HG02981 (cell line): ENCODE data around the gene B3GALT5.

Experiments
- ATAC-seq: cut with Tn5 transposase; IDR thresholded peaks from one replicate; pipeline ENCODE4 v1.9.1; 2021; ENCODE audit warnings: mild to moderate bottlenecking, moderate library complexity; ENCODE audit not compliant: unreplicated experiment

The B3GALT5 gene

GRCh38 chr21:39602793-39603192, 9.9 kb upstream of the B3GALT5 start:
- ATAC-seq = no peak

DNA sequence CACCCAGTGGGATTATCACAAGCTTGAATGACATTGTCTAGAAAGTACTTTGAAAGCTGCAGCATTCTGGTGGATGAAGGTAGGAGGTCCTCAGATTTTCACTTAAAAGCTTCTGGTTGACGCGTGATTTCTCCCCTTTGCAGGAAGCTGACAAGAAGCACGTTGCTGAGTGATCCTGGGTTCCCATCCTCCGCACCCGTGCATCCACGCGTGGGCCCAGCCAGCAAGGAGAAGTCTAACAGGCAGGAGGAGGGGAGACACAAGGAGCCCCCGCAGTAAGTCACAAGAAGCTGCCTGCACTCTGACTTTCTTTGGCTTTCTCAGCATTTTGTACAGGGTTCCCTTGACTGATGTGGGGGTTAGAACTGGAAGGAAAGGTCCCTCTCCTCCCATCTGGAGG, 7.8 kb upstream of the B3GALT5 start:
- ATAC-seq = no peak

- ATAC-seq = no peak
These were observed 2.0 kb upstream of the B3GALT5 start for GRCh38 chr21:39610703-39611102.

GRCh38 chr21:39611551-39612190, 1.1 kb upstream of the B3GALT5 start:
- ATAC-seq = no peak

DNA sequence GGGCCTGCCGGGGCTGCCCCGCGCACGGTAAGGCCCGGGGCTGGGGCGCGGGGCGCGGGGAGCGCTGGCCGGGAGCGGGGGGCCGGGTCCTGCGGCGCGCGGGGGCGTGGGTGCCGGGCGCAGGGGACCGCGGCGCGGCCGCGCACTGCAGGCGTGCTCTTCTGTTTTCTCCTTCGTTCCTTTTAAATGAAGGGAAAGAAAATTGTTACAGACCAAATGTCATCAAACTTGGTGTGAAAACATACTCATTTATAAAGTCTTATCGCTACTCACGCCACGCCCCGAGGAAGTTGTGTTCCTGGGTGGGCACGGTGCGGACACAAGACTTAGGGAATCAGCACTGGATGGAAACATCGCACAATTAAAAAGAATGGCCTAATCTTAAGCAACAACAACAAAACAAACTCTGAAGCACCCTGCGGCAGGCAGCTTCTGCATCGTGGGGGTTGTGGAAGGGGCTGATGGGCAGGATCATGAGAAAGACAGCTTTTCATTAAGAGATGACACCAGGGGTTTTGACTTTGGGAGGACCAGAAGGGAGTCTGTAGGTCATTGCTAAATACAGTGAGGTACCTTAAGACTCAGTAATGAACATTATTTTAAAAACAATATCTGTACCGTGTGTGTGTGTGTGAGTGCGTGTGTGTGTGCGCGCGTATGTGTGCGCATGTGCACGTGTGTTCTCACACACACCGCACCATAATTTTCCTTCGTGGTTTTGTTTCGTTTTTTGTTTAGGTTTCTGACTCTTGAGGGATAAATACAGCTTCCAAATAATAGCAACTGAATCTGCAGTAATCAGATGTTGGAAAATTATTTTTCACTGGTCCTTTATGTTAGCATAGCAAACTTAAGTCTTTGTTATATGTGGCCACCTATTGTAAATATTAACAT, 548 bp downstream of the B3GALT5 start:
- ATAC-seq = no peak

GRCh38 chr21:39616211-39616772, 3.6 kb downstream of the B3GALT5 start:
- no peak for ATAC-seq

DNA sequence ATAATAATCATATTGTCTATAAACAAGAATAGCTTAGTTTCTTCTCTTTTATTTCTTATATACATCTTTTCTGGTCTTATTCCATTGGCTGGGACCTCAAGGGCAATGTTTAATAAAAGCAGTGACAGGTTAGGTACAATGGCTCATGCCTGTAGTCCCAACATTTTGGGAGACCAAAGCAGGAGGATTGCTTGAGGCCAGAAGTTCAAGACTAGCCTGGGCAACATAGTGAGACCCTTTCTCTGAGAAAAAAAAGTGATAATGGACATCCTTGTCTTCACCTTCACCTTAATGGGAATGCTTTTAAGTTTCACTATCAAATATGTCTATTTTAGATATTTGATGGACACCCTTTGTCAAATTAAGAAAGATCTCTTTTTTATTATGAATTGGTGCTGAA, 8.1 kb downstream of the B3GALT5 start:
- ATAC-seq = no peak

DNA sequence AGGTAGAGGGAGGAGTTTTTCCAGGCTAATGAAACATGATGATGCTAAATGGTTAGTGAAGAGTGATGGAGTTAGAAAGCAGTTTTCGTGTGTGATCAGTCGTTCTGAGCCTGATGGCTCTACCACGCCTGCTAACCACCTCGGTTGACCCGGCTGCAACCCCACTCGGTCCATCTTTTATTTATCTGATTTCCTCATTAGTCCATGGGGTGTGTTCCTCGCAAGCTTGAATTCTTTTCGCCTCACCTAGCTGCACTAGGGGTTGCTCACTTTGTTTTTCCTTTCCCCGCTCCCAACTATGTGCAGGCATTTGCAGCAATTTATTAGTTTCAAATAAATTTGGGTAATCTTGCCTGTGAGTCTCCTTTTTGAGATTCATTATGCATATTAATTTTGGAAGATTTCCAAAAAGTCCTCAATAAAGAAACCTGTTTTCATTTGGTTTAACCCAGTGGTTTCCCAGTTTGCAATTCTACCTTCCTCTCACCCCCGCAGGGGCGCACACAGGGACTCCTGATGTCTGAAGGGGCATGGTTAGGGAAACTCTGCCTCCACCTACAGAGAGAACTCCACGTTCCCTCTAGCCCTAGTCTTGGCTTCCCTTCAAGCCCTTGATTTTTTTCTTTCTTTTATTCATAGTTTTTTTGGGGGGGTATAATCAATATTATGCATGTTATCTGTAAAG, 12.6 kb downstream of the B3GALT5 start:
- ATAC-seq = no peak

DNA sequence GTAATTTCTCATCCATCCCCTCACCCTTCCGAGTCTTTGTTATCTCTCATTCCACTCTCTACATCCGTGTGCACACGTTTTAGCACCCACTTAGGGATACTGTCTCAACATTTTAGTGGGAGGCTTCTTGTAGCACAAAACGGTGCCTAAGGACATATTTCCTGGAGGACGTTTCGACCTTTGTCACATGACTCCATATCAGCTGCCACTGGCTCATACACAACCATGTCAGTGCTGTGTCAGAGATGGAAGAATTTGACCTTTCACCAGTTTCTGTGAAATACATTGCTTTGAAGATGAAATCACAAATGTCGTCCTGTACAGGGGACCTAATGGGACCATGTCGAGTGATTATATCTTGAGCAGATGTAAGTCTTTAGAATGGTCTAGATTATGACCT, 15.6 kb downstream of the B3GALT5 start:
- no peak for ATAC-seq

DNA sequence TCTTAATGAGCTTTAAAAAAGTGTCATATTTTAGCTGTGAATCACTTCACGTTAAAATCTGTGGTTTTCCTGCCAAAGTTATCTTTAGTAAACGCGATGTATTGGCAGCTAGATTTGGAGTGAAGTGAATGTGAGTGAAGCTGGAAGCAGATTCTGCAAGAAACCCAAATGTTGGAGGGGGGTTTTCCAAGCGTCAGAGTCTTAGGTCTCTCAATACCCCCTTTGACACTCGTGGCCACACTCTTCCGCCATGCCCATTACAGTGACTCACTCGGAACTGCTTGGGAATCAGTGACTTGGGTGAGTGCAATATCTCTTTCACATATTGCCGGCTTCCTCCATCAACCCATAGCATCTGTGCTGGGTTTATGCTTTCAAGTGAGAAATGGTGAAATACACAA, 17.5 kb downstream of the B3GALT5 start:
- ATAC-seq = no peak

- no peak for ATAC-seq
These were observed 18.1 kb downstream of the B3GALT5 start for GRCh38 chr21:39630827-39631226.

DNA sequence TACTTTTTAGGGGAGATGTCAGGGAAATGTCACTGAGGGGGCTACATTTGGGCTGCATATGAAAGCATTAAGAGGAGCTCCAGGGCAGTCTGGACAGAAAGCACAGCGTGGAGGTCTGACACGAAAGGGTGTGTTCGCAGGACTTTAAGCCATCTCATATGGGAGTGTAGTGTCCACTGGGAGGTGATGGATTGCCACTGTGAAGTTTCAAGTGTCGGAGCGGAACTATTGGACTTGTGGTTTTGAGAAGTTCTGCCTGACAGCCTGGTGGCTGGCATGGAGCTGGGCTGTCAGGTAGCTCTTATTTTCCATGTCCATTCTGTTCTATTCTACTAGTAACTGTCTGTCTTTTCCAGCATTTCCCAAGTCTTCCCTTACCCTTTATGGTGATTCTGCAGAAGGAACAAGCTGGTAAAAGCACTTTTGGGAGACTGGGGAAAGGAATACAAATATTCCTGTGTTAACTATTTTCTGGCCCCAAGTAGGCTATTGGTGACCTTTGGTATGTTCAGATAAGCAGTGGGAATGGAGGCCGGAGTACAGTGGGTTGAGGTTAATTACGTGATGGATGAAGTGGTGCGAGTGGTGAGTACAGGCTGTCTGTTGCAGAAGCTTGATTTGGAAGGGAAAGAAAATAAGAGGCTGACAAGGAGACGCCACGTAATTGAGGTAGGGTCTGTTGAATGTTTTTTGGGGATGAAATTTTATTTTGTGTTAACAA, 19.3 kb downstream of the B3GALT5 start:
- no peak for ATAC-seq

GRCh38 chr21:39632796-39633442, 20.2 kb downstream of the B3GALT5 start:
- no peak for ATAC-seq

DNA sequence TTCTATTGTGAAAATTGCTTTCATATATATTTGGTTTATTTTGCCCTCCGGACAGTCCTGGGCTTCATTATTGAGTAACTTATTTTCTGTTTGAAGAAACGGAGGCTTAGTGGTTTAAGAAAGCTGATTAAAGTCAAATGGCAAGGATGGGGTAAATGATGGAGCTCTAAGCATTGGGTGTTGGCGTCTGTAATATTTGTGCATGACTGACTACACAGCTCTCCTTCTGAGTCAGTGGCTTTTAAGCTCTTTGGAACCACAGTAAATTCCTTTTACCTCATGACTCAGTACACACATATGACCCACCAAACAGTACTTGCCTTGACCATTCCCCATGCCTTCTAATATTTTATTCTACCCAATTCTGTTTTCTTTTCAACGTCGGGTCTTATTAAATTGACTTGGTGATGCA, 21.0 kb downstream of the B3GALT5 start:
- ATAC-seq = no peak

- no peak for ATAC-seq
These were observed 21.8 kb downstream of the B3GALT5 start for GRCh38 chr21:39634507-39634906.

- ATAC-seq = no peak
These were observed 24.6 kb downstream of the B3GALT5 start for GRCh38 chr21:39637197-39637970.

DNA sequence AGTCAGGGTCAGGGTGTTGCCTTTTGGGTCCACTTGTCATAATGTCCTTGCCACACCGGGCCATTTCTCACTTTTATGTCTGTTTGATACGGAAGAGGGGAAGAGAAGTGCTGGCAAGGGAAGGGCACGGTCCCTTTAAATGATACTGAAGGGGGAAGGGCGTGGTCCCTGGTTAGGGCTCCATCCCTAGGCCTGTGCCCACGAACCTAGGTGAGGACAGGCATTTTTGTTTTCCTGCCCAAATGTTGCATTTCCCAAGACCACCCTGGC, 25.2 kb downstream of the B3GALT5 start:
- no peak for ATAC-seq

DNA sequence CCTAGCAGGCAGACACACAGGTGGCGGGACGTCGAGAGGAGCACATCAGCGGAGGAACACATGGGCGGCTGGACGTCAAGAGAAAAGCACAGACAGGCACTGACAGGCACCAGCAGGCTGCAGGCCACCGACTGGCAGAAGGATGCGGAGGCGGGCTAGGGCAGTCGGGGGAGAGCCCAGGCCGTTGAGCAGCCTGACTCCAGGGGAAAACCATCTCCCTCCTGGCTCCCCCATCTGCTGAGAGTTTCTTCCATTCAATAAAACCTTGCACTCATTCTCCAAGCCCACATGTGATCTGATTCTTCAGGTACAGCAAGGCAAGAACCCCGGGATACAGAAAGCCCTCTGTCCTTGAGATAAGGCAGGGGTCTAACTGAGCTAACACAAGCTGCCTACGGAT, 25.5 kb downstream of the B3GALT5 start:
- no peak for ATAC-seq

DNA sequence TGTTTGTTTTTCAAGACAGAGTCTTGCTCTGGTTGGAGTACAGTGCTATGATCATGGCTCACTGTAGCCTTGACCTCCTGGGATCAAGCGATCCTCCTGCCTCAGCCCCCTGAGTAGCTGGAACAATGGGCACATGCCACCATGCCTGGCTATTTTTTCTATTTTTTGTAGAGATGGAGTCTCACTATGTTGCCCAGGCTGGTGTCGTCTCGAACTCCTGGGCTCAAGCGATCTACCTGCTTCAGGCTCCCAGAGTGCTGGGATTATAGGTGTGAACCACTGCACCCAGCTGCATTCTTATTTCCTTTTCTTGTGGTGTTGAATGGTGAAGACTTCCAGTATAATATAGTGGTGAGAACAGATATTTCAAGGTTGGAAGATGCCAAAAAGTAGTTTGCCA, 28.0 kb downstream of the B3GALT5 start:
- ATAC-seq = no peak
